ENCODE results near the gene KLHL40.

GRCh38 chr3:42663581-42664437 lies 21.5 kb upstream of the KLHL40 start:
- TF ChIP-seq CTCF (IDR thresholded peaks at IDR 0.05; ENCODE audit: low read length) (no peak), EZH2 (optimal IDR thresholded peaks at IDR 0.05; ENCODE audit: low read depth, low read length) (no peak)
